H1 (cell line): ENCODE measurements around the gene CTPS1.

Experiments
- CHD2 ChIP-seq: IDR thresholded peaks from 2 replicates; pipeline ENCODE4 v1.6.1; 2012; ENCODE audit warnings: low read length, improper control_type of control experiment
- CREB1 ChIP-seq: IDR thresholded peaks from 2 replicates; pipeline ENCODE4 v1.6.1; 2012; ENCODE audit warnings: inconsistent platforms
- FOSL1 ChIP-seq: IDR thresholded peaks from 2 replicates; pipeline ENCODE4 v1.6.1; 2011; ENCODE audit warnings: mild to moderate bottlenecking, low read depth, low read length, moderate library complexity; ENCODE audit not compliant: insufficient read depth
- JUN ChIP-seq: IDR thresholded peaks from 2 replicates; pipeline ENCODE4 v1.6.1; 2011; ENCODE audit warnings: low read depth, mild to moderate bottlenecking, improper control_type of control experiment, low read length
- POLR2A ChIP-seq, 2 experiments: IDR thresholded peaks; 1 replicate in 1 of 2; 2 replicates in 1 of 2; pipeline ENCODE4 v1.6.1; 2011; ENCODE audit warnings: low read depth in 2 of 2, low read length in 2 of 2, mild to moderate bottlenecking in 2 of 2; ENCODE audit errors: control extremely low read depth in 1 of 2
- POLR2AphosphoS5 ChIP-seq: IDR thresholded peaks from 2 replicates; pipeline ENCODE4 v1.6.1; 2011; ENCODE audit warnings: low read depth, low read length
- POU5F1 ChIP-seq: IDR thresholded peaks from 2 replicates; pipeline ENCODE4 v1.6.1; 2011; ENCODE audit warnings: low read depth, mild to moderate bottlenecking, low read length, moderate library complexity
- RBBP5 ChIP-seq: IDR thresholded peaks from 2 replicates; pipeline ENCODE4 v1.7.1; 2012; ENCODE audit warnings: low read depth, mild to moderate bottlenecking, inconsistent platforms, low read length, moderate library complexity, borderline replicate concordance
- SP1 ChIP-seq: IDR thresholded peaks from 2 replicates; pipeline ENCODE4 v1.6.1; 2011; ENCODE audit warnings: low read depth, low read length
- TF ChIP-seq, protein P1 (sequence below): IDR thresholded peaks from 2 replicates; pipeline ENCODE4 v1.6.1; 2011; ENCODE audit warnings: low read depth, mild to moderate bottlenecking, low read length; ENCODE audit not compliant: insufficient read depth
- TF ChIP-seq, protein P2 (sequence below), 3 experiments: IDR thresholded peaks; 1 replicate in 2 of 3; 2 replicates in 1 of 3; pipeline versions ENCODE4 v1.5.1 to v1.6.1; 2011; ENCODE audit warnings: low read length in 3 of 3, mild to moderate bottlenecking in 3 of 3, inconsistent platforms in 2 of 3, low read depth in 1 of 3, moderate library complexity in 1 of 3; ENCODE audit not compliant: insufficient read depth in 1 of 3; ENCODE audit errors: control extremely low read depth in 1 of 3
- TF ChIP-seq, protein P3 (sequence below): IDR thresholded peaks from 2 replicates; pipeline ENCODE4 v1.6.1; 2012; ENCODE audit warnings: inconsistent platforms

DNA sequence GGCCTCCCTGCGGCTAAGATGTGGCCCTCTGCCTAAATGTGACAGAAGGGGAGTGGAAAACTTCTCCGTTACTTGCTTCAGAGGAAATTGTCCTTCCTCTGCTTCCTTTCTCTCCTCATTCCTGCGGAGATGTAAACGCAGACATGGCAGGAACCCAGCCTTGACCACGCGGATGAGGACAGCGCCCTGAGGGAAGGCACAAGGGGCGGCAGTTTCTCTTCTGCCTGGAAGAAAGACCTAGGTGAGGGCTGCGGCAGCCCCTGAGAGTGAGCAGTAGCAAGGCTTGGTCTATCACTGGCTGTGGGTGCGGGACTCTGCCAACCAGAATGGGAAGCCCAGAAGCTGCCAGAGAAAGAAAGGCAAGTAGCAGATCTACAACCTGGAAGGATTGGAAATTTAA lies 14.0 kb upstream of the CTPS1 start:
- TF ChIP-seq CHD2: no peak
- TF ChIP-seq CREB1: no peak
- no peak for TF ChIP-seq POLR2A (IDR thresholded peaks at IDR 0.05; ENCODE audit: control extremely low read depth in 1 of 2, low read depth in 2 of 2, low read length in 2 of 2)
- TF ChIP-seq, protein P1, sequence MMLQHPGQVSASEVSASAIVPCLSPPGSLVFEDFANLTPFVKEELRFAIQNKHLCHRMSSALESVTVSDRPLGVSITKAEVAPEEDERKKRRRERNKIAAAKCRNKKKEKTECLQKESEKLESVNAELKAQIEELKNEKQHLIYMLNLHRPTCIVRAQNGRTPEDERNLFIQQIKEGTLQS: no peak
- no peak for TF ChIP-seq POU5F1
- TF ChIP-seq, protein P2, sequence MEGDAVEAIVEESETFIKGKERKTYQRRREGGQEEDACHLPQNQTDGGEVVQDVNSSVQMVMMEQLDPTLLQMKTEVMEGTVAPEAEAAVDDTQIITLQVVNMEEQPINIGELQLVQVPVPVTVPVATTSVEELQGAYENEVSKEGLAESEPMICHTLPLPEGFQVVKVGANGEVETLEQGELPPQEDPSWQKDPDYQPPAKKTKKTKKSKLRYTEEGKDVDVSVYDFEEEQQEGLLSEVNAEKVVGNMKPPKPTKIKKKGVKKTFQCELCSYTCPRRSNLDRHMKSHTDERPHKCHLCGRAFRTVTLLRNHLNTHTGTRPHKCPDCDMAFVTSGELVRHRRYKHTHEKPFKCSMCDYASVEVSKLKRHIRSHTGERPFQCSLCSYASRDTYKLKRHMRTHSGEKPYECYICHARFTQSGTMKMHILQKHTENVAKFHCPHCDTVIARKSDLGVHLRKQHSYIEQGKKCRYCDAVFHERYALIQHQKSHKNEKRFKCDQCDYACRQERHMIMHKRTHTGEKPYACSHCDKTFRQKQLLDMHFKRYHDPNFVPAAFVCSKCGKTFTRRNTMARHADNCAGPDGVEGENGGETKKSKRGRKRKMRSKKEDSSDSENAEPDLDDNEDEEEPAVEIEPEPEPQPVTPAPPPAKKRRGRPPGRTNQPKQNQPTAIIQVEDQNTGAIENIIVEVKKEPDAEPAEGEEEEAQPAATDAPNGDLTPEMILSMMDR (IDR thresholded peaks at IDR 0.05; ENCODE audit: control extremely low read depth in 1 of 3, insufficient read depth in 1 of 3, low read depth in 1 of 3, low read length in 3 of 3): no peak
- TF ChIP-seq RBBP5: no peak
- TF ChIP-seq, protein P3, sequence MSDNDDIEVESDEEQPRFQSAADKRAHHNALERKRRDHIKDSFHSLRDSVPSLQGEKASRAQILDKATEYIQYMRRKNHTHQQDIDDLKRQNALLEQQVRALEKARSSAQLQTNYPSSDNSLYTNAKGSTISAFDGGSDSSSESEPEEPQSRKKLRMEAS: no peak
- TF ChIP-seq JUN: no peak
- no peak for TF ChIP-seq SP1
- no peak for TF ChIP-seq FOSL1
- no peak for TF ChIP-seq POLR2AphosphoS5
